Heart right ventricle (tissue), 16 donors: ENCODE measurements around the gene RHEBL1. TPM values are rescaled to one million over a fixed set of nuclear protein-coding genes. Genes with fewer than 3 reads are reported as not detected.
A peak's percentile ranks its signal among the peaks of the same experiment; 100 is the strongest.

Source experiments
- ATAC-seq, 8 donors: fragments of 200-7000 bp; cut with Tn5 transposase; one replicate each; pipeline ENCODE4 v1.9.1; 2020; ENCODE audit warnings: mild to moderate bottlenecking in 8 of 8, moderate library complexity in 8 of 8, moderate number of reproducible peaks in 1 of 8
- DNase-seq, 2 donors: peaks; one replicate each; pipeline ENCODE4 v3.0.0-alpha.2; 2020
- H3K27ac ChIP-seq, 10 donors: fragments of 200-600 bp; sonication (generic) in 2 of 10; one replicate each; pipeline versions ENCODE4 v1.5.0 to v1.8.0; 2020 to 2022; ENCODE audit warnings: mild to moderate bottlenecking in 3 of 10
- H3K27me3 ChIP-seq, 7 donors: fragments of 200-600 bp; one replicate each; pipeline ENCODE4 v1.8.0; 2021 to 2022; ENCODE audit warnings: mild to moderate bottlenecking in 2 of 7
- H3K36me3 ChIP-seq, 9 donors: fragments of 200-600 bp; sonication (generic) in 1 of 9; one replicate each; pipeline versions ENCODE4 v1.5.0 to v1.8.0; 2020 to 2022; ENCODE audit warnings: mild to moderate bottlenecking in 2 of 9
- H3K4me1 ChIP-seq, 9 donors: fragments of 200-600 bp; sonication (generic) in 1 of 9; one replicate each; pipeline versions ENCODE4 v1.5.0 to v1.8.0; 2020 to 2022; ENCODE audit warnings: mild to moderate bottlenecking in 4 of 9
- H3K4me3 ChIP-seq, 10 donors: fragments of 200-600 bp; sonication (generic) in 2 of 10; one replicate each; pipeline versions ENCODE4 v1.5.0 to v1.8.0; 2020 to 2022; ENCODE audit warnings: mild to moderate bottlenecking in 7 of 10, moderate library complexity in 2 of 10
- H3K9me3 ChIP-seq, 11 donors: fragments of 200-600 bp in 10 of 11; sonication (generic) in 2 of 11; one replicate each; pipeline versions ENCODE4 v1.5.0 to v1.8.0; 2013 to 2022; ENCODE audit warnings: mild to moderate bottlenecking in 2 of 11, control low read depth in 1 of 11, moderate library complexity in 1 of 11
- WGBS, 2 donors: extraction: QIAGEN DNeasy Blood & Tissue Kit; methylation state at CpG; one replicate each; pipeline ENCODE4 v1.1.7; 2013; ENCODE audit warnings: inconsistent platforms in 1 of 2; 5-methylcytosine and 5-hydroxymethylcytosine counted together
- intact Hi-C, 10 donors: fragments of 100-400 bp; cut with DNase I; formaldehyde crosslinking; loops; one replicate each; pipeline versions ENCODE4 v1.11.1 to v1.14.2; 2022
- polyA plus RNA-seq, 2 donors: library from polyadenylated mRNA; stranded (reverse); fragments of 200-250 nt; gene quantifications; one replicate each; pipeline ENCODE4 v1.2.3, GENCODE V29; 2013
- total RNA-seq, 10 donors: library from RNA; stranded (reverse); fragmentation: NEBNext Ultra II Directional in 3 of 10; extraction: Animal tissue kit (Norgen Biotek cat#: 25700) in 3 of 10; gene quantifications; one replicate each; pipeline versions ENCODE4 v1.2.1 to v1.2.4, GENCODE V29; 2021 to 2023
- TF ChIP-seq, protein P1 (sequence below), 9 donors: fragments of 200-600 bp; sonication (generic) in 2 of 9; IDR thresholded peaks; one replicate each; pipeline versions ENCODE4 v1.5.0 to v1.8.0; 2021 to 2022; ENCODE audit warnings: antibody characterized with exemption in 9 of 9, mild to moderate bottlenecking in 5 of 9, moderate library complexity in 1 of 9
- donor health status: Arrhythmogenic right ventricular cardiomyopathy.
- donor health status: ischemic (EF 13 %, LVEDD 7.1; RV severe dilation, severe dysfunction).
- donor health status: healthy with polysubstance abuse.
- donor health status: DM: no; HTN: yes; CAD: no.
- donor health status: DM: no; HTN: no; CAD: no.
- donor health status: ischemic (EF 25% LVEDD 6.9; RV normal size, moderate dysfunction).
- donor health status: ischemic (EF 25% LVEDD 5.7; RV mildly dilated, moderate dysfunction).
- donor health status: healthy.
- donor health status: DM: yes; HTN: yes; CAD: no.
- donor health status: Ischemic cardiomyopathy.
- donor health status: ischemic (EF 35%, LVEDD 5.7; RV mildly dilated, moderate dysfunction).
- donor health status: nonischemic (EF 11% LVEDD 7.7; RV severe dilation, severe dysfunction).
- donor health status: DM: yes; HTN: yes; CAD: no.
- donor health status: PGD.
- donor health status: ischemic (EF 29% LVEDD 5.4; RV normal size, mild dysfunction).
- donor health status: nonischemic (EF 23%, LVEDD 6.1; RV moderate dilation, normal function).

The RHEBL1 gene
- total and polyA plus RNA-seq, 12 donors: 0.23 to 1.9 (median 0.45) TPM; not detected in 2

DNA sequence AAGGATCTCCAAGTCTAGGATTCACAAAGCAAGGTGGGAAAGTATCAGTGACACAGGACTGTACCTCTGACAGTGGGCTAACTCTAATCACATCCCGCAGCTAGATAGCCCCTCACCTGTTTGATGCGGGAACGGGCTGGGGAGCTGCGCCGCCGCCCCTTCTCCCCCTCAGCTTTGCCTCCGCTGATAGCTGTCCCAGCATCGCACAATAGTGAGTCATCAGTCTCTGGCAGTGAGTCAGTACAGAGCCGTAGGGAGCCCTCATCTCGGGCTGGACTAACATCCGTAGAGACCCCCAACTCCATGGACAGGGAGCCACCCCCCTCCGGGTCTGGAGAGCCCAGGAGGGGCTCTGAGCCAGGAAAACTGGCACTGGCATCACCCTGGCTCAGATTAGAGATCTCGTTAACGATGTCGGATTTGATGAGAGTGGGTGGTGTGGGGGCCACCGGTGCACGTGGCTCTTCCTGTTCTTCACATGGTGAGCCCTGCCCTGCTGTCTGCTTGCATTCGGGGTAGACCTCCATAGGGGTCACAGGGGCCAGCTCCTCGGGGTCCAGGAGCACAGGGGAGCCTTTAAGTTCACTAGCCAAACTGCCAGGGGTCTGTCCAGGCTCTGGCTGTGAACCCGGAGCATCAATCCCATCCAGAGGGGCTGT is 20.1 kb downstream of the RHEBL1 start:
- intact Hi-C loops: no loop called here
- TF ChIP-seq, protein P1, sequence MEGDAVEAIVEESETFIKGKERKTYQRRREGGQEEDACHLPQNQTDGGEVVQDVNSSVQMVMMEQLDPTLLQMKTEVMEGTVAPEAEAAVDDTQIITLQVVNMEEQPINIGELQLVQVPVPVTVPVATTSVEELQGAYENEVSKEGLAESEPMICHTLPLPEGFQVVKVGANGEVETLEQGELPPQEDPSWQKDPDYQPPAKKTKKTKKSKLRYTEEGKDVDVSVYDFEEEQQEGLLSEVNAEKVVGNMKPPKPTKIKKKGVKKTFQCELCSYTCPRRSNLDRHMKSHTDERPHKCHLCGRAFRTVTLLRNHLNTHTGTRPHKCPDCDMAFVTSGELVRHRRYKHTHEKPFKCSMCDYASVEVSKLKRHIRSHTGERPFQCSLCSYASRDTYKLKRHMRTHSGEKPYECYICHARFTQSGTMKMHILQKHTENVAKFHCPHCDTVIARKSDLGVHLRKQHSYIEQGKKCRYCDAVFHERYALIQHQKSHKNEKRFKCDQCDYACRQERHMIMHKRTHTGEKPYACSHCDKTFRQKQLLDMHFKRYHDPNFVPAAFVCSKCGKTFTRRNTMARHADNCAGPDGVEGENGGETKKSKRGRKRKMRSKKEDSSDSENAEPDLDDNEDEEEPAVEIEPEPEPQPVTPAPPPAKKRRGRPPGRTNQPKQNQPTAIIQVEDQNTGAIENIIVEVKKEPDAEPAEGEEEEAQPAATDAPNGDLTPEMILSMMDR (IDR thresholded peaks at IDR 0.05): no peak
- no peak for DNase-seq
- 79 to 85% methylated on average over 20 of the region's 20 CpGs for WGBS, 2 donors
- H3K4me3 ChIP-seq: no peak overlapping the region
- no peaks in the 10 kb centered on the region for H3K9me3 ChIP-seq
- H3K27ac ChIP-seq: no peak overlapping the region
- H3K4me1 ChIP-seq: peaks cover 0 to 8% (median under 1%) of the 10 kb centered on the region in 9 donors
- ATAC-seq: peak in 1 of 8 donors; percentile 12
- peaks cover 16 to 100% (median 86%) of the 10 kb centered on the region in 9 donors for H3K36me3 ChIP-seq
- H3K27me3 ChIP-seq: no peaks in the 10 kb centered on the region

GRCh38 chr12:49048953-49049352 is 20.8 kb downstream of the RHEBL1 start:
- Histone ChIP-seq H3K9me3 (no peaks in the 10 kb centered on the region), H3K36me3 (peaks cover 20 to 100% (median 87%) of the 10 kb centered on the region in 9 donors), H3K4me1 (peaks cover 0 to 3% (median 0%) of the 10 kb centered on the region in 9 donors), H3K4me3 (no peak overlapping the region), H3K27me3 (no peaks in the 10 kb centered on the region), H3K27ac (no peak overlapping the region)
- no peak for DNase-seq
- TF ChIP-seq, protein P1 (IDR thresholded peaks at IDR 0.05): no peak
- 90% methylated on average over 10 of the region's 10 CpGs for WGBS, 2 donors
- intact Hi-C loops: no loop called here
- ATAC-seq: no peak

- Histone ChIP-seq H3K4me3 (no peak overlapping the region), H3K27me3 (no peaks in the 10 kb centered on the region), H3K36me3 (peaks cover 19 to 100% (median 89%) of the 10 kb centered on the region in 9 donors), H3K4me1 (peaks cover 0 to 3% (median 0%) of the 10 kb centered on the region in 9 donors), H3K9me3 (no peaks in the 10 kb centered on the region), H3K27ac (no peak overlapping the region)
- TF ChIP-seq, protein P1 (IDR thresholded peaks at IDR 0.05): no peak
- ATAC-seq: peak in 5 of 8 donors; percentile 14 to 52 (median 19)
- intact Hi-C loops: no loop called here
- no peak for DNase-seq
- WGBS, 2 donors: 83 to 84% methylated on average over 12 of the region's 12 CpGs
These were observed 23.5 kb downstream of the RHEBL1 start for GRCh38 chr12:49046129-49046895.

GRCh38 chr12:49044660-49045059 is 25.1 kb downstream of the RHEBL1 start:
- Histone ChIP-seq H3K27ac (no peak overlapping the region), H3K4me3 (no peak overlapping the region), H3K36me3 (peaks cover 15 to 100% (median 87%) of the 10 kb centered on the region in 9 donors), H3K4me1 (peaks cover 0 to under 1% (median 0%) of the 10 kb centered on the region in 9 donors), H3K9me3 (no peaks in the 10 kb centered on the region), H3K27me3 (no peaks in the 10 kb centered on the region)
- ATAC-seq (no peak), DNase-seq (no peak)
- WGBS, 2 donors: 96 to 97% methylated on average over 12 of the region's 12 CpGs
- TF ChIP-seq, protein P1 (IDR thresholded peaks at IDR 0.05): no peak
- intact Hi-C loops: no loop called here
